ENCODE data around the gene PTPRG. TPM values are rescaled to one million over a fixed set of nuclear protein-coding genes. Genes with fewer than 3 reads are reported as not detected.

The PTPRG gene
- total RNA-seq, 1 experiment from 2014 or later, result 32.1 TPM

DNA sequence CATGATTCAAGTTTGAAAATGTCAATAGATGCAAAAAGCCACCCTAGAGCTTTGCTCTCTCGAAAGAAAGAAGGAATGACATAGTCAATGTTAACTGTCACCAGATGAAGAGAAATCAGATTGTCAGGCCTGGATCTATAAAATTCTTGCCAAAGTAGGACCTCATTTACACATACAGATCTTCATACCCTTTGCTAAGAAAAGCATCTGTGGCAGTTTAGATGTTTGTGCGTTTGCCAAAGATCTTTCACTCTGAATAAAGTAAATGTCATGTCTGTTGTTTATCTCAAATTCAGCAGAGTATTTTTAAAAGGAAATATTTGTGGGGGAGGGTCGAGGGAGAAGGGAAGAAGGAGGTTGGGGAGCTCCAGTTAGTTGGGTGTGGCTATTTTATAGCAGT is 692.6 kb downstream of the PTPRG start (continued):
- TF ChIP-seq JUND (IDR thresholded peaks at IDR 0.05) (no peak), EZH2phosphoT487 (IDR thresholded peaks at IDR 0.05; ENCODE audit: borderline replicate concordance) (no peak), YY1 (IDR thresholded peaks at IDR 0.05; ENCODE audit: extremely low read depth, insufficient replicate concordance, low read depth, low read length) (no peak), TCF7L2 (IDR thresholded peaks at IDR 0.05; ENCODE audit: borderline replicate concordance, extremely low read depth, insufficient read depth, insufficient read length) (no peak), SRF (IDR thresholded peaks at IDR 0.05; ENCODE audit: low read depth) (no peak), EZH2 (IDR thresholded peaks at IDR 0.05) (no peak), ZNF274 (IDR thresholded peaks at IDR 0.05; ENCODE audit: low read depth, low read length) (no peak), POLR2AphosphoS5 (IDR thresholded peaks at IDR 0.05; ENCODE audit: low read depth, low read length) (no peak), ZFX (IDR thresholded peaks at IDR 0.05) (no peak), SIN3A (IDR thresholded peaks at IDR 0.05; ENCODE audit: low read depth) (no peak), CBX3 (IDR thresholded peaks at IDR 0.05; ENCODE audit: low read depth) (no peak)

DNA sequence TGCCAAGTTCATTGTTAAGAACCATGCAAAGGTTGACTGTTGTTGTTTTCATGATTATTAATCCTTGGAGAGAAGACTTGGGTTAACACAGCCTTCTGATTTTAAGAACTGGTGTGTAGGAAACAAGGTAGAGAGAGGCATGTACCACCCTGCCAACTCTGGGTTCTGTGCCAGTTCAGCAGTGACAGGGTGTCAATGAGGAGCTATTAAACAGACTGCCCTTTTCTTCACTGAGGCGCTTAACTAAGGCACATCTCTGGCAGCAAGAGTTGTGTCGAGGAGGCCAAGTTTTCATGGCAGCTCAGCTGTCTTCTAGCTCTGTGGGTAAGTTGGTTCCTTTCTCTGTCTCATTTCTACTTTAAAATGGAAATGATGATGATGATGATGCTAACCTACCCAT is 694.4 kb downstream of the PTPRG start:
- intact Hi-C loops (cut with micrococcal nuclease), result no loop called here

More for the DNA sequence above, 694.4 kb downstream of the PTPRG start:
- H3K27me3 ChIP-seq (ENCODE audit: insufficient read depth, low read length), result no peaks in the 10 kb centered on the region
- ChIA-PET RAD21 (ENCODE audit: low non-redundant PET in 1 of 2, low total read pairs in 2 of 2, uncharacterized antibody in 2 of 2, unreplicated experiment in 2 of 2) (no interaction called here), POLR2A (no interaction called here), CTCF (no interaction called here)
- no peak overlapping the region for H2AFZ ChIP-seq (ENCODE audit: low read depth, low read length, poor library complexity, severe bottlenecking)
- no peaks in the 10 kb centered on the region for H3K9me2 ChIP-seq (ENCODE audit: insufficient read depth)
- no peaks in the 10 kb centered on the region for H3K79me2 ChIP-seq (ENCODE audit: insufficient read depth, low read length)
- BruUV-seq (replicated peaks), result no TSS peak
- no peak overlapping the region for H3K4me3 ChIP-seq (replicated peaks in 1 of 2; ENCODE audit: low read depth in 1 of 2, low read length in 2 of 2)
- H3K4me2 ChIP-seq (ENCODE audit: low read length), result no peak overlapping the region
- H3K9ac ChIP-seq (ENCODE audit: low read length), result no peak overlapping the region
- H4K20me1 ChIP-seq (ENCODE audit: insufficient read depth), result no peaks in the 10 kb centered on the region
- H3K4me1 ChIP-seq (ENCODE audit: control insufficient read depth in 1 of 2, insufficient read depth in 2 of 2, low read length in 2 of 2), result no peaks in the 10 kb centered on the region
- H3K27ac ChIP-seq (ENCODE audit: low read depth, low read length), result no peak overlapping the region
- H3K9me3 ChIP-seq (ENCODE audit: control insufficient read depth in 1 of 2, insufficient read depth in 1 of 2, low read depth in 1 of 2, low read length in 2 of 2), result no peaks in the 10 kb centered on the region
- no peak for ATAC-seq
- no peaks in the 10 kb centered on the region for H3K36me3 ChIP-seq (ENCODE audit: control insufficient read depth in 1 of 2, insufficient read depth in 2 of 2, low read length in 2 of 2)
- no peak for DNase-seq (ENCODE audit: low read depth, low spot score)
- no peak for TF ChIP-seq TCF7L2 (IDR thresholded peaks at IDR 0.05; ENCODE audit: borderline replicate concordance, extremely low read depth, insufficient read depth, insufficient read length)
- TF ChIP-seq, protein P1, sequence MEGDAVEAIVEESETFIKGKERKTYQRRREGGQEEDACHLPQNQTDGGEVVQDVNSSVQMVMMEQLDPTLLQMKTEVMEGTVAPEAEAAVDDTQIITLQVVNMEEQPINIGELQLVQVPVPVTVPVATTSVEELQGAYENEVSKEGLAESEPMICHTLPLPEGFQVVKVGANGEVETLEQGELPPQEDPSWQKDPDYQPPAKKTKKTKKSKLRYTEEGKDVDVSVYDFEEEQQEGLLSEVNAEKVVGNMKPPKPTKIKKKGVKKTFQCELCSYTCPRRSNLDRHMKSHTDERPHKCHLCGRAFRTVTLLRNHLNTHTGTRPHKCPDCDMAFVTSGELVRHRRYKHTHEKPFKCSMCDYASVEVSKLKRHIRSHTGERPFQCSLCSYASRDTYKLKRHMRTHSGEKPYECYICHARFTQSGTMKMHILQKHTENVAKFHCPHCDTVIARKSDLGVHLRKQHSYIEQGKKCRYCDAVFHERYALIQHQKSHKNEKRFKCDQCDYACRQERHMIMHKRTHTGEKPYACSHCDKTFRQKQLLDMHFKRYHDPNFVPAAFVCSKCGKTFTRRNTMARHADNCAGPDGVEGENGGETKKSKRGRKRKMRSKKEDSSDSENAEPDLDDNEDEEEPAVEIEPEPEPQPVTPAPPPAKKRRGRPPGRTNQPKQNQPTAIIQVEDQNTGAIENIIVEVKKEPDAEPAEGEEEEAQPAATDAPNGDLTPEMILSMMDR (IDR thresholded peaks at IDR 0.05 in 2 of 3, conservative IDR thresholded peaks at IDR 0.05 in 1 of 3; ENCODE audit: borderline replicate concordance in 1 of 3, insufficient read depth in 1 of 3, low read depth in 2 of 3, low read length in 2 of 3), result no peak
- TF ChIP-seq POLR2A (IDR thresholded peaks at IDR 0.05; ENCODE audit: borderline replicate concordance, extremely low read depth, insufficient read depth, insufficient read length), result no peak
- TF ChIP-seq FOSL1 (IDR thresholded peaks at IDR 0.05; ENCODE audit: low read depth), result no peak
- no peak for TF ChIP-seq SIN3A (IDR thresholded peaks at IDR 0.05; ENCODE audit: low read depth)
- no peak for TF ChIP-seq EZH2 (IDR thresholded peaks at IDR 0.05)
- TF ChIP-seq YY1 (IDR thresholded peaks at IDR 0.05; ENCODE audit: extremely low read depth, insufficient replicate concordance, low read depth, low read length), result no peak
- TF ChIP-seq EGR1 (IDR thresholded peaks at IDR 0.05; ENCODE audit: low read depth), result no peak
- no peak for TF ChIP-seq ZFX (IDR thresholded peaks at IDR 0.05)
- no peak for TF ChIP-seq JUND (IDR thresholded peaks at IDR 0.05)
- TF ChIP-seq ELF1 (IDR thresholded peaks at IDR 0.05; ENCODE audit: borderline replicate concordance, low read depth), result no peak
- TF ChIP-seq EZH2phosphoT487 (IDR thresholded peaks at IDR 0.05; ENCODE audit: borderline replicate concordance), result no peak
- no peak for TF ChIP-seq ZNF274 (IDR thresholded peaks at IDR 0.05; ENCODE audit: low read depth, low read length)
- TF ChIP-seq CEBPB (IDR thresholded peaks at IDR 0.05; ENCODE audit: low read depth), result no peak
- TF ChIP-seq SP1 (IDR thresholded peaks at IDR 0.05; ENCODE audit: low read depth), result no peak
